ENCODE data around the gene DOCK1.

DOCK1 gene

GRCh38 chr10:127364034-127364433, 458.8 kb downstream of the DOCK1 start:
- Histone ChIP-seq H3K9ac (ENCODE audit: low read depth, low read length, poor library complexity, severe bottlenecking) (no peak overlapping the region), H3K4me2 (ENCODE audit: low read depth, low read length, poor library complexity, severe bottlenecking) (no peak overlapping the region), H3K9me3 (ENCODE audit: insufficient read depth, low read depth, low read length) (no peaks in the 10 kb centered on the region; the same call in 1 of the 2 replicates), H3F3A (ENCODE audit: low read depth) (no peaks in the 10 kb centered on the region), H3K9me2 (replicated peaks; ENCODE audit: low read depth, low read length) (no peaks in the 10 kb centered on the region), H3K4me1 (ENCODE audit: insufficient read depth, low read length, poor library complexity, severe bottlenecking) (no peaks in the 10 kb centered on the region), H3K27me3 (ENCODE audit: insufficient read depth, low read length, poor library complexity, severe bottlenecking) (no peaks in the 10 kb centered on the region), H3K36me3 (ENCODE audit: insufficient read depth, low read length) (no peaks in the 10 kb centered on the region), H3K4me3 (ENCODE audit: low read length, poor library complexity, severe bottlenecking) (no peak overlapping the region), H2AFZ (ENCODE audit: low read length) (no peak overlapping the region), H4K20me1 (ENCODE audit: insufficient read depth, low read length, poor library complexity, severe bottlenecking) (no peaks in the 10 kb centered on the region), H3K79me2 (ENCODE audit: insufficient read depth, low read length) (no peaks in the 10 kb centered on the region)
- TF ChIP-seq EZH2phosphoT487 (IDR thresholded peaks at IDR 0.05; ENCODE audit: borderline replicate concordance) (no peak), CTCF (conservative IDR thresholded peaks at IDR 0.05; ENCODE audit: low read length) (no peak)

GRCh38 chr10:127368101-127368500, 462.9 kb downstream of the DOCK1 start:
- Histone ChIP-seq H3K9me2 (replicated peaks; ENCODE audit: low read depth, low read length) (no peaks in the 10 kb centered on the region), H3K9ac (ENCODE audit: low read depth, low read length, poor library complexity, severe bottlenecking) (no peak overlapping the region), H3K4me3 (ENCODE audit: low read length, poor library complexity, severe bottlenecking) (no peak overlapping the region), H2AFZ (ENCODE audit: low read length) (no peak overlapping the region), H3K36me3 (ENCODE audit: insufficient read depth, low read length) (no peaks in the 10 kb centered on the region), H3K9me3 (ENCODE audit: insufficient read depth, low read depth, low read length) (no peaks in the 10 kb centered on the region; the same call in 1 of the 2 replicates), H3K4me2 (ENCODE audit: low read depth, low read length, poor library complexity, severe bottlenecking) (no peak overlapping the region), H3K27me3 (ENCODE audit: insufficient read depth, low read length, poor library complexity, severe bottlenecking) (no peaks in the 10 kb centered on the region), H4K20me1 (ENCODE audit: insufficient read depth, low read length, poor library complexity, severe bottlenecking) (no peaks in the 10 kb centered on the region), H3K4me1 (ENCODE audit: insufficient read depth, low read length, poor library complexity, severe bottlenecking) (no peaks in the 10 kb centered on the region), H3K79me2 (ENCODE audit: insufficient read depth, low read length) (no peaks in the 10 kb centered on the region), H3F3A (ENCODE audit: low read depth) (no peaks in the 10 kb centered on the region)
- TF ChIP-seq CTCF (conservative IDR thresholded peaks at IDR 0.05; ENCODE audit: low read length) (no peak), EZH2phosphoT487 (IDR thresholded peaks at IDR 0.05; ENCODE audit: borderline replicate concordance) (no peak)

GRCh38 chr10:127368929-127369328, 463.7 kb downstream of the DOCK1 start:
- Histone ChIP-seq H3K79me2 (ENCODE audit: insufficient read depth, low read length) (no peaks in the 10 kb centered on the region), H3K9me2 (replicated peaks; ENCODE audit: low read depth, low read length) (no peaks in the 10 kb centered on the region), H3K9me3 (ENCODE audit: insufficient read depth, low read depth, low read length) (no peaks in the 10 kb centered on the region; the same call in 1 of the 2 replicates), H2AFZ (ENCODE audit: low read length) (no peak overlapping the region), H3K27me3 (ENCODE audit: insufficient read depth, low read length, poor library complexity, severe bottlenecking) (no peaks in the 10 kb centered on the region), H3K4me1 (ENCODE audit: insufficient read depth, low read length, poor library complexity, severe bottlenecking) (no peaks in the 10 kb centered on the region), H4K20me1 (ENCODE audit: insufficient read depth, low read length, poor library complexity, severe bottlenecking) (no peaks in the 10 kb centered on the region), H3K9ac (ENCODE audit: low read depth, low read length, poor library complexity, severe bottlenecking) (no peak overlapping the region), H3K36me3 (ENCODE audit: insufficient read depth, low read length) (no peaks in the 10 kb centered on the region), H3K4me3 (ENCODE audit: low read length, poor library complexity, severe bottlenecking) (no peak overlapping the region), H3F3A (ENCODE audit: low read depth) (no peaks in the 10 kb centered on the region), H3K4me2 (ENCODE audit: low read depth, low read length, poor library complexity, severe bottlenecking) (no peak overlapping the region)
- TF ChIP-seq CTCF (conservative IDR thresholded peaks at IDR 0.05; ENCODE audit: low read length) (no peak), EZH2phosphoT487 (IDR thresholded peaks at IDR 0.05; ENCODE audit: borderline replicate concordance) (no peak)
